Upper lobe of right lung (tissue), 1 donor: Measurements from ENCODE around the gene PDE6A. TPM values are rescaled to one million over a fixed set of nuclear protein-coding genes. Genes with fewer than 3 reads are reported as not detected.

Source experiments
- ATAC-seq: fragments of 200-7000 bp; cut with Tn5 transposase; one replicate; pipeline ENCODE4 v1.9.1; 2020; ENCODE audit warnings: mild to moderate bottlenecking, moderate library complexity
- DNase-seq: peaks from one replicate; pipeline ENCODE4 v3.0.0-alpha.2; 2020
- H3K27ac ChIP-seq: fragments of 200-600 bp; one replicate; pipeline ENCODE4 v1.8.0; 2022
- H3K27me3 ChIP-seq: fragments of 200-600 bp; one replicate; pipeline ENCODE4 v1.8.0; 2022; ENCODE audit warnings: mild to moderate bottlenecking
- H3K36me3 ChIP-seq: fragments of 200-600 bp; one replicate; pipeline ENCODE4 v1.8.0; 2022
- H3K4me1 ChIP-seq: fragments of 200-600 bp; one replicate; pipeline ENCODE4 v1.8.0; 2022
- H3K4me3 ChIP-seq: fragments of 200-600 bp; one replicate; pipeline ENCODE4 v1.8.0; 2022; ENCODE audit warnings: mild to moderate bottlenecking
- H3K9me3 ChIP-seq: fragments of 200-600 bp; one replicate; pipeline ENCODE4 v1.8.0; 2022
- CTCF ChIP-seq: fragments of 200-600 bp; IDR thresholded peaks from one replicate; pipeline ENCODE4 v1.8.0; 2022; ENCODE audit warnings: antibody characterized with exemption
- intact Hi-C: fragments of 100-400 bp; cut with DNase I; formaldehyde crosslinking; loops from one replicate; pipeline ENCODE4 v1.11.0; 2022
- total RNA-seq: library from RNA; stranded (reverse); fragmentation: NEBNext Ultra II Directional; extraction: Animal tissue kit (Norgen Biotek cat#: 25700); gene quantifications from one replicate; pipeline ENCODE4 v1.2.1, GENCODE V29; 2021
- donor health status: DM: no; HTN: yes; CAD: no; lungs with severe emphysema.

The PDE6A gene
- total RNA-seq, 1 donor from 2014 or later = 0.09 TPM

GRCh38 chr5:149981206-149981605 is 36.6 kb upstream of the PDE6A start:
- Histone ChIP-seq H3K9me3 (no peaks in the 10 kb centered on the region), H3K27me3 (no peaks in the 10 kb centered on the region), H3K4me1 (no peaks in the 10 kb centered on the region), H3K27ac (no peak overlapping the region), H3K36me3 (peaks cover 43% of the 10 kb centered on the region), H3K4me3 (no peak overlapping the region)
- ATAC-seq = no peak
- intact Hi-C loops = no loop called here
- TF ChIP-seq CTCF = no peak
- no peak for DNase-seq

- intact Hi-C loops = no loop called here
- ATAC-seq = no peak
- no peaks in the 10 kb centered on the region for H3K4me1 ChIP-seq
- no peak overlapping the region for H3K4me3 ChIP-seq
- no peaks in the 10 kb centered on the region for H3K9me3 ChIP-seq
- DNase-seq = no peak
- H3K36me3 ChIP-seq = peaks cover 43% of the 10 kb centered on the region
- H3K27ac ChIP-seq = no peak overlapping the region
- no peak for TF ChIP-seq CTCF
- no peaks in the 10 kb centered on the region for H3K27me3 ChIP-seq
Measured at GRCh38 chr5:149979896-149980295, 35.3 kb upstream of the PDE6A start.

DNA sequence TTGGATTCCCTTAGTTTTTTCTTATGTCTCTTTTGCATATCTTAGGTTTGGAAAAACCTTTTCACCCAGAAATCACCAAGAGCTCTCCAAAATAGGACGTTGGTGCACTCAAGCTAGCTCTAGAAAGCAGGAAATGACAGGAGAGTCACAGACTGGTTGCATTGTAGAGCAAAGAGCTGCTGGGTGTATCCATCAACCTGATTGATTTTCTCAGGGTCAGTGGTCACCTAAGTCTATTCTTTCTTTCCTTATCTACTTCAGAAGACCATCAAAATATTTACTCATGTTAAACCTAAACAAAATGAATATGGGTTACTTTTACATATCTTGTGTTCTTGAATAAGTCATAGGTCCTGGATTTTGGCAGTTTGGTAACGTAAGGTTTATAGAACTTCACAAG is 30.8 kb upstream of the PDE6A start:
- no peak overlapping the region for H3K4me3 ChIP-seq
- no peaks in the 10 kb centered on the region for H3K27me3 ChIP-seq
- ATAC-seq = no peak
- no peaks in the 10 kb centered on the region for H3K9me3 ChIP-seq
- peaks cover 30% of the 10 kb centered on the region for H3K36me3 ChIP-seq
- no peak overlapping the region for H3K27ac ChIP-seq
- DNase-seq = no peak
- H3K4me1 ChIP-seq = no peaks in the 10 kb centered on the region
- TF ChIP-seq CTCF = no peak
- intact Hi-C loops = no loop called here

- Histone ChIP-seq H3K36me3 (no peaks in the 10 kb centered on the region), H3K27me3 (no peaks in the 10 kb centered on the region), H3K4me1 (no peaks in the 10 kb centered on the region), H3K27ac (no peak overlapping the region), H3K4me3 (no peak overlapping the region), H3K9me3 (no peaks in the 10 kb centered on the region)
- DNase-seq (no peak), ATAC-seq (no peak)
- TF ChIP-seq CTCF = no peak
- intact Hi-C loops = loop anchor here (10.0 kb wide), 1 partner anchor 335 kb away; no protein-coding TSS in a partner anchor
Measured at GRCh38 chr5:149969181-149969930, 24.8 kb upstream of the PDE6A start.

DNA sequence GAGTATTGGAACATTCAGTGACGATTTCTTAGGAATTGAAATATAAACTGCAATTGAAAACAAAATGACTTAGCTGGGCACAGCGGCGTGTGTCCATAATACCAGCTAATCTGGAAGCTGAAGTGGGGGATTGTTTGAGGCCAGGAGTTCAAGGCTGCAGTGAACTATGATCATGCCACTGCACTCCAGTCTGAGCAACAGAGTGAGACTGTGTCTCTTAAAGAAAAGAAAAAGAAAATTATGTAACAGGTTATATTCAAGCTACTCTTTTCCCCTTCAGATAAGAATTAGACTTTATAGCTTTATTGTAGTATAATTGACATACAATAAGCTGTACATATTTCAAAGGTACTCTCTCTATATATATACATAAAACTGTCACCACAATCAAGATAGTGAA is 22.4 kb upstream of the PDE6A start:
- no peaks in the 10 kb centered on the region for H3K4me1 ChIP-seq
- intact Hi-C loops = loop anchor here (10.0 kb wide), 1 partner anchor 332 kb away; no protein-coding TSS in a partner anchor
- no peak for TF ChIP-seq CTCF
- no peak overlapping the region for H3K4me3 ChIP-seq
- H3K36me3 ChIP-seq = no peaks in the 10 kb centered on the region
- no peaks in the 10 kb centered on the region for H3K27me3 ChIP-seq
- no peak overlapping the region for H3K27ac ChIP-seq
- ATAC-seq (no peak), DNase-seq (no peak)
- H3K9me3 ChIP-seq = no peaks in the 10 kb centered on the region
